CD4-positive, alpha-beta T cell treated with Interleukin-1 beta for 1 hour (primary cell): ENCODE data around the gene RPL36A.

Experiments
- DNase-seq, 2 donors: peaks; one replicate each; pipeline ENCODE4 v3.0.0-alpha.2; 2020 to 2022

Gene RPL36A

DNA sequence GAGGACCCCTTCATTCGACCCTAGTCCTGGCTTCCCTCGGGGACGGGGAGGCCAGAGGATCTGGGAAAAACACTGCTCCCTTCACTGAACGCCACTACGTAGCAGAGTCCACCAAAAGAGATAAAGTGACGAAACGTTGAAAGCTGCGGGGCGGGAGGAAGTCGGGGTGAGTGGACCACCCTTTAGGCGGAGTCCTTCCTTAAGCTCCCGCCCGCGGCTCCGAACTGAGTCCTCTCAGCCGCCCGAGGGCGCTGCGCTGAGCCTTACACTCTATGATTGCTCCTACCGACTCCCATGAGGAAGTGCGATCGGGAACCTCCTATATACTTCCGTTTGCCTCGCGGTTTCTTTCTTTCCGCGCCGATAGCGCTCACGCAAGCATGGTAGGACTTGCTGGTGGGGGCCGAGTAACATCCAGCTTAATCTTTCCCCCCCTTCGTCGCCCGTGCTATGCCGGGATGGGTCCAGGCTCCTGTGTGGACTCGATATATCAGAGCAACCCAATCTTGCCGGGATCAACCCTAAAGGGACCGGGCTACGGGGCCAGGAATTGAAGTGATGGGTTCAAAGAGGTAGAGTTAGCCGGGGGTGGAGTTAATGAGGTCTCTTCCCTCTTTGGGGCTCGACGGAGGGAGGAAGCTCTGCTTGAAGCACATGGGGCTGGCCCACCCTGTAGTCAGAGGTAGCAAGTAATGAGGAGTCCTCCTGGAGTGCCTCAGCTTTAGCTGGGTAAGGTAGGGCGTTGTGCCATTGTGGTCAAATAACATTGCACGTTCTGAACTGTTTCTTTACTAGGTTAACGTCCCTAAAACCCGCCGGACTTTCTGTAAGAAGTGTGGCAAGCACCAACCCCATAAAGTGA, at the start of gene RPL36A:
RPL36A (plus strand) TSS at position 348 of the 862 bp plus-strand sequence; CDS start at position 381, 33 bp downstream.
- peak; percentile 85 to 87 for DNase-seq

DNA sequence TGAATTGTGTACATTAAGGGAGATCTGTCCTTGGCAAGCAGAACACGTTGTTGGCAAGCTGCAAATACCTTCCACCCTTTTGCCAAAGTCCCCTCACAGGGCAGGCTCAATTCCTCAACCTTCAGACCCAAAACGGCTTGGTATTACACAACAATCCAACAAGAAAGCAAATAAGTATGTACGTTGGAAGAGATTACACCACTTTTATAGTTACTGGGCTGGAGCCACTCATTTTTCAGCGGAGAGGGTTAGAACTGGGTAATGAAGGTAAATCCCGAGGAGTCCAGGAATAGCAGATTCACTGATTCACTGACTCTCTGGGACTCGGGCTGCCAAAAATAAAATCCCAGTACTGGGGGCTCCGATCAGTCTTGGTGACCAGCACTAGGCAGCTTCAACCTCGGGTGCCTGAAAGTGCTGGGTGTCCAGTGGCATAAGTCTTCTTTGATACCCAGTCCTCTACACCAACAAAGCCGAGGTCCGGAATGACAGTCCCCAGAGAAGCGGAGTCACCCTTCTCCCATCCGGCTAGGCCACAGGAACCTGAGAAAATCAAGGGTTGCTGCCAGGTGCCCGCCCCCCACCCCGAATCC, 42.9 kb upstream of the RPL36A start:
- DNase-seq: no peak

DNA sequence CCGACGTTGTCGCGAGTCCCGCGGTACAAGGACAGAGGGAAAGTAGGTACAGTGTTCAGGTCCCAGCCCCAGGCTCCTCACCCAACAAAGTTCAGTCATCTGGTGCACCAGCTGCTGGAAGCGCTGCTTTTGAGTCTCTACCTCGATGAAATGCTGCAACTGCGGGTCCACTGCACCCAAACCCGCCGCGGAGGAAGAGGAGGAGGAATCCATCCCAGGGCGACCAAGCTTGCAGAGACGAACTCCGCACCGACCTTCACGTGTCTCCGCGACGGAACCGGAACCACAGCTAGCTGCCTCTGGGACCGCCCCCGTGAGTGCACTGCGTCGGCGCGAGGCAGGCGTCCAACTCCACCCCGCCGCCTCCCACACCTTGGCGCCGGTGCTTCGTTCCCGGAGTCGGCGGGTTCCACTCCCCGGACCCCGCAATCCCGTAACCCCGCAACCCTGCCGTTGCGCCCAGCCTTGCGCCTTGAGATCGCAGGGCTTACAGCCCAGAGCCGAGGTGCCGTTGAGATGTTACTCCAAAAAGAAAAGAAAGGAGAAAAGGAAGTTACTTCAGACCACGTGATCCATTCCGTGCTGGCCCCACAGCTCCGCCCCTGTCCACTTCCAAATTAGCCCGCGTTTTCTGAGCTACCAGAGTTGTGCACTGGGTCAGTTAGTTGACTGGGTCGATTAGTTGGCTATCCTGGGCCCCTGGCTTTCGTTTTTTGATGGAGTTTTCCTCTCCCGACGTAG, 42.2 kb upstream of the RPL36A start, which contains the start of gene TIMM8A:
TIMM8A (minus strand) TSS at position 291 of the 741 bp plus-strand sequence; CDS start at position 213, 78 bp downstream.
- peak; percentile 72 to 73 for DNase-seq

DNA sequence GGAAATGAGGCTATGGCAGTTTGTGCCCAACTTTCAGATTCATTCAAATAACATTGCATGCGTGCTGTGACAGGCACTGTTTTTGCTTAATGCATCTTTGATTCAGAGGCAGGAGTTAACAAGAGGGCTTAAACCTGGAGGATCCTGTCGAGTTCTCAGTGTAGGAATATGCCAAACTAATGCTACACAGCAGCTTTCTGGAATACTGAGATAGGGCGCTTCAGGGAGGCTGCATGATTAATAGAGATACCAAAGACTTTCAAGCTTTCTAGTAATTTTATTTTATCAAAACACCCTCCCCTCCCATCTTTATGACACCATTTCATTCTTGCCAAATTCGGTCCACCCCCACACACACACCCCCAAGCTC, 41.6 kb upstream of the RPL36A start:
- no peak for DNase-seq

DNA sequence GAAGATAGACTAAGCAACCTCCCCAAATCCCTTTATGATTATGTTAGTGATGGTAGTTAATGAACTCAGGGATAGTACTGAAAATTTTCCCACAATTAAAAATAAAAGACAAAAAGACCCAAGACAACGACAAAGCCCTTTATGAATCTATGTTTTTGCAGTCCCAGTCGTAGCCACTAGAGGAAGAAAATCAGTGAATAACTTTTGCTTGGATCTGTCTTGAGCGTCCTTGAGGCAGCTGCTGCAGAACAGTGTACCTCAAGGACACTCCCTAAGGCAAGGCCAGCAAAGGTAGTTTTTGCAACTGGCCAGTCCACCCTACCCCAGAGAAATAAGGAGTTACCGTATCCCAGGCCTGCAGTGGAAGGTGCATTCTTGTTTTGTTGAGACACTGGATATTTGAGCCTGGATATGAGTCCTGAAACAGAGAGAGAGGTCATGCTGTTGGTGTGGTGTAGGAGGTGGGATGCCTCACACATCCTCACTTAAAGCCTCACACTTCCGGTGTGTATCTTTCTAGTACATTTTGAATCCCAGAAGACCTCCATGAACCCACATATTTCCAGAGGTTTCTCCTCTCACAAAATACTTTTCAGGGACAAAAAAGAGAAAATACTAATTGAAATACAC, 33.5 kb upstream of the RPL36A start:
- no peak for DNase-seq

DNA sequence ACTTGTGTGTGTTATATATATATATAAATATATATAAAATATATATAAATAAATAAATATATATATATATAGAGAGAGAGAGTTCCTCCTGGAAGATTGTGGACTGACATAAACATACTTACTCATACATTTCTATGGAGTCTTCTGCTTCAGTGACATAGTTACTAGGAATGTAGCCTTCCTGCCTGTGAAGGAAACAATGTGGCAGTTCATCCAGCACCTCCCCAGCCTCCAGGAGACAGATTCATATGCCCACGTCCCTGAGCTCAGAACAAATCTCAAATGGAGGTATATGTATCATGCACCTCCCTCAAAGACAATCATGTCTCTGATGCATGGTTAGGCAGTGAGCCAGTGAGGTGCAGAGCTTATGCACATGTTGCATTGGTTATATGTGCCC, 30.8 kb upstream of the RPL36A start:
- DNase-seq: no peak

DNA sequence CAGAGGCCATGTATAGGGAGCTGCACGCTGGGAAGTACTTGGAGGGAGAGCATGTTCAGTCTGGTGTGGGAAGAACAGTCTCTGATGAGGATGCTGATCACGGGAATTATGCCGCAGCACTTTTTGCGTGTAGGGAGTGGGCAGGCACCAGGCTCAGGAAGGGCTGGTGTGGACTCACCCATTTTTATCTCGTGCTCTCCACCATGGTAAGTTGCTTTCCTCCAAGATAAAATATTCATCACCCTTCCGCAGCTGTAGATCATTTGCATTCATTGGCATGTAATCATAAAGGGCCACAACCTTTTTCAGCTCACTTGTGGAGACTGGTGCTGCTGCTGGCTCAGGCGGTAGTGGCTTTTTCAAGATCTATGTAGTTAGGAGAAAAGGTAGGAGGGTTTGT, 30.4 kb upstream of the RPL36A start:
- DNase-seq: no peak

DNA sequence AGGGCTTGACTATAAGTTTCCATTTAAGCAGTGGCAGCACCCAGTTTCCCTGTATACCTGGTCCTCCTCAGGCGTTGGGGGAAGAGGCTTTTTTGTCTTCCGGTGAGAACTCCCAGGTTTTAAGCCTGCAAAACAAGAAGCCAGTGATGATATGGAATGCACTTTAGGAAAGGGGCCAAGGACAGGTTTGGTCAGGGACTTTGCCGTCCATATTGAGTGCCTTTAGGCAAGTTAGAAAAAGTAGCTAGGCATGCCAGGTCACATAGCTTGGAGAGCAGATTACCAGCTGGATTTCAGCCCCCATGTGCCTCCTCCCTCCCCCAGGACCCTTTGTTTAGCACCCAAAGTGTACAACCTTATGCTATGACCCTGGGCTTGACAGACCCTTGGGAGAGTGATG, 28.7 kb upstream of the RPL36A start:
- no peak for DNase-seq

DNA sequence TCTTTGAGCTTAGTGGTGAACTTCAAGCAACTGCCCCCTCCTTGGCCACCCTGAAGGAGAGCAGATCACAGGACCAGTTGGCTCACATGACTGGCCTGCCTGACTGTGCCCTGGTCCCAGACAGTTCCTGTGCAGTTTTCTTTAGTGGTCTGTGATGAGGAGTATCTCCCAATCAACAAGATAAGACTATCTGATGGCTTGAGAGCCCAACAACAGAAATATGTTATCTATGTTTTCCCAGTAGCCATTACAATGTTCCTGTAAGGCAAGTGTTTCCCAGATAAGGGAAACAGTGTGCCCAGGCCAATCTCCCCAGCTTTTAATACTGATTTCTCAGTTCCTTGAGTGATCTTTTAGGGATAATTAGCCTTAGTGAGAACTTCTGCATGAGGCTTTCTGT, 28.1 kb upstream of the RPL36A start:
- DNase-seq: no peak

DNA sequence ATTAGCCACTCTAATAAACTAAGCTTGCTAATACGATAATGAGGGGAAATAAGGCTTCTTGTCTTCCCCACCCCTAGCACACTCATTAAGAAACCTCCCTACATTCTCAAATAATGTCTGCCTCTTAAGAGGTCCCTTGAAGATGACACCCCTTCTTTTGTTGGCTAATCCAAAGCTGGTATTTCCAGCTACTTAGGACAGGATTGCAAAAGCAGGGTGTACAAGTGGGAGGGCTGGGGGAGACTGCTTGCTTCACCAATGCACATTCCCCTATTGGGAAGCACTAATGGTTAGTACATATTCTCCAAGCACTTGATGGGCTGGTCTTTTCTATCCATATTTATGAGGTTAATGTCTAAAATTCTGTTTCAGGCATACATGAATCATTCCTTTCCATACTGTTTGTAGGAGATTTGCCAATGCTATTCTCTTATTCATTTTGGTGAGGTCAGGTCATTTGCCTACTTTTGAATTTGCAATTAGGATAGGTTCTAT, 25.5 kb upstream of the RPL36A start:
- no peak for DNase-seq

DNA sequence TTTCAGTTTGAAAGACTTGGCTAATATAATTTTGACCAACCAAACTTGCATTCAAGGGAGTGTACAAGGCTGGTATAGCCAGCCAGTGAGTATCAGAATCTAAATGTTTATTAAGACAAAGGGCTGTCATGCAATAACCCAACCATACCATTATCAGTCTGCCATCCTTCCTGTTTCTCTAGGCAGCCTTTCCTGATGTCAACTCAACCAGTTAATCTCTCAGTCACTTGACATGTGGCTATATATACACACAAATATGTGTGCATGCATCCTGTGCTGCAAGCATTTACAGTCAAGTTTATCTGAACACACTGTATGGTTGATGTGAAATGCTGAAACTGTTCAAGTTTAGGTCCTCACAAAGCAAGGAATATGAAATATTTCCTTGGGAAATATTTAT, 22.0 kb upstream of the RPL36A start:
- no peak for DNase-seq

DNA sequence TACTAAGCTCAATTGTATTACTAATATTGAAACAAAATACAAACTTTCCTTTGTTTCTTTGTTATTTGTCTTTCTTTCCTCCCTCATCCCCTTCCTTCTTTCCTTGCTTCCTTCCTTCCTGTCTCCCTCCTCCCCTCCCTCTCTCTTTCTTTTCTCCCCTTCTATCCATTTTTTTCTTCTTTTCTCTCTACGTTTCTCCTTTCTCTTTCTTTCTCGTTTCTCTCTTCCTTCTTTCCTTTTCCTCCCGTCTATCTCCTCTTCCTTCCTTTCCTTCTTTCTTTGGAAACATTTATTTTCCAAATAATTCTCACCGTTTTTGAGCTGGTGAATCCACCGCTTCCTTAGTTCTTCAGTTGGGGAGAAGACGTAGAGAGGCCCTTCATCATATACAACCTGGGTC, 21.1 kb upstream of the RPL36A start:
- DNase-seq: no peak

DNA sequence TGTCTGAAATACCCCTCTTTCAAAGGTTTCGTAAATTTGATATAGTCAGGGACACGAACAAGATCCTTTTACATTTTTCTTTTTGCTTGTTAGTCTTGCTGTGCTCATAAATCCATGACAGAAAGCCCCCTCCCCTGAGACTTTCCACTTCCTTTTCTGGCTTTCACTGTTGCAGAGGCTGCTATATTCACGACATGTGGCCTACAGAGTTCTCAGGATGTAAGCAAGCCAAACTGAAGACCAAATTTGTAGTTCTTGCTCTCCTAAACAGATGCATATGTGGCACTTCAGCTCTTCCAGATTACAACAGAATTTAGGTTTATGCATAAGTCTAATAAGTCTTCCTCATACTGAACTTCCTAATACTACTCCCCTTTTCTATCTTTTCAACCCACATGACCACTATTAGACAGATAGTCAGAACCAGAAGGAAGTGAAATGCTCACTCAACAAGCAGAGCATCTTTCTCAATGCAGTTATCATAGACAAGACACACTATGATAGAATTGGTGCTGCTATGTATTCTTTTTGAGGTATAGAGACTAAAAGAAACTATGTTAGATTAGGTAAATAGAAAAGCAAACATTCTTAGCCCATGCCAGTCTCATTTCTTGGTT, 19.8 kb upstream of the RPL36A start:
- no peak for DNase-seq

DNA sequence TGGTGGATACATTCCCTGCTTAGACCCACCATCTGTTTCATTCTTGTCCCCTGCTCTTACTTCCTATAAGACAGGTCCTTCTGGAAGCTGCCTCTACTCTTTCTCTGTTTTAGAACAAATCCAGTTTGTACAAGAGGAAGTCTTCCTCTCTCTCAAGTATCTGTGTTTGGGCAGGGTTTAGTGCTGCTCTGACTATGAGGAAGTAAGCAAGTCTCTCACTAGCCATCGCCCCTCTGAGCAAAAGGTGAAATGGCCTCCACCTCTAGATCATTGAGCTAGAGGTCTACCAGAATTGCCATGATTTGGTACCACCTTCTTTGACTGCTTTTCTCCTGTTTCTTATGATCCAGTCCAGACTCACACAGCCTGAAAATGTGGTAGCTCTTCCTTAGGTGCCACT, 13.3 kb upstream of the RPL36A start:
- no peak for DNase-seq

DNA sequence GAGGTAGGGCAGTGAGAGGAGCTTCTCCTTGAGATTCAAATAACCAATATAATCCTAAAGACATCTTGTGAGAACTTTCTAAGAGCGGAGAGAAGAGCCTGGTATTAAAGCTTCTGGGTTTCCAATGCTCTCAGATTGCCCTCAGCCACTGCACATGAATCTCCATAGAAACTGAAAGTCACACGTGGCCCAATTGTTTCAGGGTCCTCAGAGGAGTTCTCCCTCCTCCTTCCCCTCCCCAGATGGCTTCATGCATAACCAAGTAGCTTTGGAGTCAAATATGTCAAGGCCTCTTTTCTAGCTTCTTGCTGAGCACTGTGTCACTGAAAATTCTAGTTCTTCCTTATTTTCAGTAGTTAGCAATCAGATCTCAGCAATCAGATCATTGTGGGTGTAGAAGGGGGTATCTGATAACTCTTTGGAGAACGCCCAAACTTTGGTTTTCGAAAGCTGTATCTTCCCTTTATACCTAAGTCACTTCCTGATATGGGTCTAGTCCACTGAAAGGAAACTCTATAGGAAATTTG, 7.1 kb upstream of the RPL36A start:
- peak in 1 of 2 donors; percentile 14 for DNase-seq

DNA sequence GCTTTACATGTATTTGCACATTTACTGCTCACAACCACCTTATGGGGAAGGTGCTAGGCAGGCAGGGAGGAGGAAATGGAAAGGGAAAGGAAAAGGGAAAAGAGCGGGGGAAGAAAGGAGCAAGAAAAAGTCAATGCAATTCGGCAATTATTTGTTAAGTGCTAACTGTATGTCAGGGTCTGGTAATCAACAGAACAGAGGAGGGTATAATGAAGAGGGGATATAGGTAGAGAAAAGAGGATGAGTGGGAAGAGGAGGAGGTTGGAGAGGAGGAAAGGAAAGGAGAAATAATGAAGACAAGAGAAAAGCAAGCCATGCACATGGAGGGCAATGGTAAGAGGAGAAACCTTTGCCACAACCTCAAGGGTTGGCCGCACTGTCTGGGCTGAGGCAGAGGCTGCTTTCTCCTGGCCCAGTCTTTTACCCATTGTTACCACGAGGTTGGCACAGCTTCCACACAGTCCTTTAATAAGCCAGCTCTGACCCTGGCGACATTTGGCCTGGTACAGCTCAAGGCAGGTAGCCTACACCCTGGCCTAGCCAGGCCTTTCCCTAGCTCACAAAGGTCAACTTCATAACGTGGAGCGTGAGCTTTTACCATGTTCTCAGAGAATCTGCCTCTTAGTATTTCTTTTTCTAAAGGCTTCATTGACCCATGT, 5.7 kb upstream of the RPL36A start:
- DNase-seq: no peak

DNA sequence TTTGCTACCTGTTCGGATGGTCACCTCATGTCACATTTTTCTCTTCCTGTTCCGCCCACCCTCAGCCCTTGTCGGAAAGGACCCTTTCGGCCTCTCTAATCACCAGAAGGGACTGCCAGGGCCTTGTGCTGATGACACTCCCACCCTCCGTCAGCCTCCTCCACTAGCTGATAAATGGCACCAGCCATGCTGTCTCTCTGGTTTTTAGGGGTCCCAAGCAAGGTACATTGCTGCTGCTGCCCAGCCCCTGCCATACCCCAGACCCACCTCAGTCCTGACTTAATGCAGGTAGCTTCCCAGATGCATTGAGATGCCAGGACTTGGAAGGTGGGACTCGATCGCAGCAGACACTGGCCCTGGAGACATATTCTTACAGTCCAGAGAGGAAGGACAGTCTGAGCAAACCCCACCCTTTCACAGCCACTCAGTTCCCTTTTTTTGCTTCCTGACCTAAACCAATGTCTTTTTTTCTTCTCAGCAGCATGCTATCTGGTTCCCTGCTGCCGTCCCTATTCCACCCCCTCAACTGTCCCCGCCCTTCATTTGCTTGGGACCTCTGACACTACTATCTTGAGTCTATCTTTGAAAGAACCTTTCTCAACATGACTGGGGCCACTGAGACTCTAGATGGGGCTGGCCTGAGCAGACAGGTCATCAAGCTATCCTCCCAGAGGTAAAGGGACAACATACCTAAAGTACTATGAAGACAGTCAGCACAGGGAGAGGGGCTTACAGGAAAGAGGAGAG, 4.8 kb upstream of the RPL36A start, which contains the start of gene BTK:
BTK (minus strand) TSS at position 397 of the 747 bp plus-strand sequence. CDS start 10,907 bp downstream, outside the sequence.
- DNase-seq: peak in 1 of 2 donors; percentile 45

DNA sequence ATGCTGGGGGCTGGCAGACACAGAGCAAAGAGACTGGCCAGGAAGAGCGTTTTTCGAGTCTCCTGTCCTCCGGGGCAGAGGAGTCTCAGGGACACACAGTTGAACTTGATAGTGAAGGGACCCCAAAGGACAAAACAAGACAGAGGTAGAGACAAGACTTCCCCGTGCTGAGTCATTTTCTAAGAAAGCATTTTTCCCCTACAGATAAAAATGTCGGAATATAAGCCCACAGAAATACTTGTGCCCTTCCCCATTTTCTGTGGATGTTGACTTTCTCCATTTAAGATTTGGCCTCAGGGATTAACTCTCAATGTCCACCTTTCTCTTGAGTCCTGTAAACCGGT, 4.3 kb upstream of the RPL36A start:
- no peak for DNase-seq

DNA sequence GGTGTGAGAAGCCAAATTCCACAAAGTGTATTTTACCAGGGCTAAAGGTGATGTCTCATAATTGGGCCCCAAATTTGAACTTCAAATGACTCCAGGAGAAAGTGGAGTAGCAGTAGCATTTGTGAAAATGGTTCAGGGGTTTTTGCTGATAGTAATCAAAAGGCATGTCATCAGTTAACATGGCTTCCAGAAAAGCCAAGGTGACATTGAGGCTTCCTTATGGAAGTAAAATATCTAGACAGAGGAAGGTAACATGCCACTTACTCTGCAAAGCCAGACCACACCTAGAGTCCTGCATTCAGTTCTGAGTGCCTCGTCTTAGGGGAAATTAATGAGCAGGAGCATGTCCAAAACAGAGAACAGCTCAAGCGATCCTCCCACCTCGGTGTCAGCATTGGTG, 2.2 kb upstream of the RPL36A start:
- DNase-seq: no peak

DNA sequence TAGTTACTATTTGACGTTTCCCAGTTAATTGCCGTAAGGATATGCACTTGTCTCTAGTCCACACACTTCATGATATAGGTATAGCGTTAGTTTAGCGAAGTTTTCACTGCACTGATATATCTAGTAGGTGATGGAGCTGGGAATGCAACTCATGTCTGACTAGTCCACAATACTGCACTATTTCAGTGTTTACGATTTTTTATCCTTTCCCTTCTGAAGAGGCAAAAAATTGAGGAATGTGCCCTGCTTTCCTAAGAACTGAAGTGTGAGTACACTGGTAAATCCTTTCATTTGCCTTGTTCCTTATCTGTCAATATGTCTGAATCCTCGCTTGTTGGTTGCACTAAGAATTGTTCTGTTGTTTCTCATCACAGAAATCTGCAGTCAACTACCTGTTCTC, 1.0 kb downstream of the RPL36A start:
- DNase-seq: no peak
